Mammary epithelial cell (primary cell): ENCODE measurements around the gene FZR1.

Experiments used
- EZH2 ChIP-seq: IDR thresholded peaks from 2 replicates; pipeline ENCODE4 v1.6.1; 2012; ENCODE audit warnings: low read length, inconsistent platforms, borderline replicate concordance
- TF ChIP-seq, protein P1 (sequence below), 2 donors: IDR thresholded peaks in 1 of 2; conservative IDR thresholded peaks in 1 of 2; 2 replicates each; pipeline ENCODE4 v1.5.1; 2011 to 2012; ENCODE audit warnings: inconsistent platforms in 2 of 2, low read length in 2 of 2, mild to moderate bottlenecking in 2 of 2, control low read depth in 1 of 2, low read depth in 1 of 2; ENCODE audit not compliant: insufficient read depth in 1 of 2; ENCODE audit errors: extremely low read depth in 1 of 2

DNA sequence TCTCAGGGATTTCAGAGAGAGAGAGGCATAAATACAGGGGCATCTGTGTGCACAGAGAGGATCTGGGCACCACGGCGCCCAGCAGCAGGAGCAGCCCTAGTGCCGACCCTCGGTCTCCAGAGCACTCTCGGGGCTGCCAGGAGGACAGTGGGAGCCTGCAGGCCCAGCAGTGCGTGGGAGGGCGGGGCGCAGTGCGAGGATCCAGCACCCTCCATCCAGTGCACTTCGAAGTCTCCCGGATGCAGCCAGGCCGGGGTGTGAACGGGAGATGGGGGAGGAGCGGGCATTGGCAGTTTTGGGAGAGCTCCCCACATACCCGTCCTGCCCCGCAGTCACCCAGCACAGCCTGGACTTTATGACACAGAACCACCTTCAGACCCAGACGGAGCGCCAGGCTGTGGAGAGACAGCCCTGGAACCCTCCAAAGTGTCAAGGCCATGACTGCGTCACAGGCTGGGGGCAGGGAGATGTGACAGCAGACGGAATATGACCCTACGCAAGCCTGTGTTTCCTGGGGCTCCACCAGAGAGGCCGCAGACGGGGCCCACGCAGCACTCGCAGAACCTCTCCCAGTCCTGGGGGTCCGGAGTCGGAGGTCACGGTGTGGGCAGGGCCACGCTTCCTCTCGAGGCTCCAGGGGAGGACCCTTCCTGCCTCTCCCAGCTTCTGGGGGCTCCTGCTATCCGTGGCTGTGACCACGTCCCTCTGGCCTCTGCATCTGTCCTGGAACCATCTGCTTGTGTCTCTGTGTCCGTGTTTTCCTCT, 18.1 kb downstream of the FZR1 start:
- TF ChIP-seq, protein P1, sequence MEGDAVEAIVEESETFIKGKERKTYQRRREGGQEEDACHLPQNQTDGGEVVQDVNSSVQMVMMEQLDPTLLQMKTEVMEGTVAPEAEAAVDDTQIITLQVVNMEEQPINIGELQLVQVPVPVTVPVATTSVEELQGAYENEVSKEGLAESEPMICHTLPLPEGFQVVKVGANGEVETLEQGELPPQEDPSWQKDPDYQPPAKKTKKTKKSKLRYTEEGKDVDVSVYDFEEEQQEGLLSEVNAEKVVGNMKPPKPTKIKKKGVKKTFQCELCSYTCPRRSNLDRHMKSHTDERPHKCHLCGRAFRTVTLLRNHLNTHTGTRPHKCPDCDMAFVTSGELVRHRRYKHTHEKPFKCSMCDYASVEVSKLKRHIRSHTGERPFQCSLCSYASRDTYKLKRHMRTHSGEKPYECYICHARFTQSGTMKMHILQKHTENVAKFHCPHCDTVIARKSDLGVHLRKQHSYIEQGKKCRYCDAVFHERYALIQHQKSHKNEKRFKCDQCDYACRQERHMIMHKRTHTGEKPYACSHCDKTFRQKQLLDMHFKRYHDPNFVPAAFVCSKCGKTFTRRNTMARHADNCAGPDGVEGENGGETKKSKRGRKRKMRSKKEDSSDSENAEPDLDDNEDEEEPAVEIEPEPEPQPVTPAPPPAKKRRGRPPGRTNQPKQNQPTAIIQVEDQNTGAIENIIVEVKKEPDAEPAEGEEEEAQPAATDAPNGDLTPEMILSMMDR (conservative IDR thresholded peaks at IDR 0.05 in 1 of 2, IDR thresholded peaks at IDR 0.05 in 1 of 2; ENCODE audit: extremely low read depth in 1 of 2, insufficient read depth in 1 of 2, low read depth in 1 of 2, low read length in 2 of 2) = no peak
- no peak for TF ChIP-seq EZH2
